ENCODE results near the gene PRDX4. TPM values are rescaled to one million over a fixed set of nuclear protein-coding genes. Genes with fewer than 3 reads are reported as not detected.
A peak's percentile ranks its signal among the peaks of the same experiment; 100 is the strongest.

Gene PRDX4
- total RNA-seq (2014; rRNA removed; shearing (Covaris generic)) (82.9 and 88.0 TPM in 2 replicates), total RNA-seq (2022) (46.0 and 47.3 TPM in 2 replicates), Bru-seq, nascent RNA (percentile 74 among the genes with signal in this experiment), BruChase-seq, experiment 1, labeled RNA remaining after a 6-hour chase (percentile 70 among the genes with signal in this experiment), BruChase-seq, experiment 2, labeled RNA remaining after a 2-hour chase (percentile 58 among the genes with signal in this experiment)
- long read RNA-seq, transcript PRDX4-202 (7 exons, 1,005 nt), result major isoform, 99 of 103 reads
- long read RNA-seq, partial matches to known transcripts, result 2 of 103 reads
- long read RNA-seq, other reads (novel, unspliced or antisense), result 2 of 103 reads

GRCh38 chrX:23667239-23668177 is at the start of gene PRDX4:
TSS of gene PRDX4 (plus strand) at chrX:23667493. CDS start at chrX:23667571, 78 bp downstream.
- H3K79me2 ChIP-seq (ENCODE audit: insufficient read depth, low read depth, low read length), result peaks cover 34% of the 10 kb centered on the region
- no TSS peak for BruUV-seq (replicated peaks)
- peak; percentile 86 for DNase-seq (ENCODE audit: low spot score)
- H3K4me2 ChIP-seq (ENCODE audit: low read length), result peak within 1 kb of the TSS; percentile 83
- peaks cover 18% of the 10 kb centered on the region for H3K36me3 ChIP-seq (ENCODE audit: insufficient read depth, low read length)
- H3K9me2 ChIP-seq (ENCODE audit: insufficient read depth, low read length), result no peaks in the 10 kb centered on the region
- H3K4me1 ChIP-seq (ENCODE audit: insufficient read depth, low read length, poor library complexity, severe bottlenecking), result peaks cover 15% of the 10 kb centered on the region
- intact Hi-C loops (cut with micrococcal nuclease; ENCODE audit: unreplicated experiment), result no loop called here
- ChIA-PET POLR2A (interaction anchor here (0.5 to 0.9 kb wide), 2 partner anchors 21 to 164 kb away, joined by 3 to 4 read pairs; no protein-coding TSS in a partner anchor), CTCF (ENCODE audit: unreplicated experiment) (no interaction called here)
- peak within 1 kb of the TSS; percentile 89 for H2AFZ ChIP-seq (ENCODE audit: low read length)
- peak within 1 kb of the TSS; percentile 57 for H3K27ac ChIP-seq (ENCODE audit: low read depth, low read length, poor library complexity, severe bottlenecking)
- no peaks in the 10 kb centered on the region for H3K9me3 ChIP-seq (ENCODE audit: low read length)
- no peak for TF ChIP-seq EZH2phosphoT487 (IDR thresholded peaks at IDR 0.05; ENCODE audit: borderline replicate concordance, low read depth, low read length)
- TF ChIP-seq CTCF (conservative IDR thresholded peaks at IDR 0.05; ENCODE audit: low read length), result no peak
- H4K20me1 ChIP-seq (ENCODE audit: insufficient read depth, low read length), result no peaks in the 10 kb centered on the region; the same call in 1 of the 2 replicates
- H3K4me3 ChIP-seq (ENCODE audit: low read depth, low read length, poor library complexity, severe bottlenecking), result peak within 1 kb of the TSS; percentile 90

GRCh38 chrX:23621621-23622265 is 45.5 kb upstream of the PRDX4 start:
- Histone ChIP-seq H2AFZ (ENCODE audit: low read length) (no peak overlapping the region), H3K79me2 (ENCODE audit: insufficient read depth, low read depth, low read length) (no peaks in the 10 kb centered on the region), H3K9me3 (ENCODE audit: low read length) (no peaks in the 10 kb centered on the region), H3K9me2 (ENCODE audit: insufficient read depth, low read length) (no peaks in the 10 kb centered on the region), H3K27ac (ENCODE audit: low read depth, low read length, poor library complexity, severe bottlenecking) (no peak overlapping the region), H4K20me1 (ENCODE audit: insufficient read depth, low read length) (no peaks in the 10 kb centered on the region), H3K4me3 (ENCODE audit: low read depth, low read length, poor library complexity, severe bottlenecking) (no peak overlapping the region), H3K36me3 (ENCODE audit: insufficient read depth, low read length) (no peaks in the 10 kb centered on the region), H3K4me2 (ENCODE audit: low read length) (no peak overlapping the region), H3K4me1 (ENCODE audit: insufficient read depth, low read length, poor library complexity, severe bottlenecking) (no peaks in the 10 kb centered on the region)
- no peak for DNase-seq (ENCODE audit: low spot score)
- ChIA-PET POLR2A (no interaction called here), CTCF (ENCODE audit: unreplicated experiment) (no interaction called here)
- intact Hi-C loops (cut with micrococcal nuclease; ENCODE audit: unreplicated experiment), result no loop called here
- no TSS peak for BruUV-seq (replicated peaks)
- TF ChIP-seq CTCF (conservative IDR thresholded peaks at IDR 0.05; ENCODE audit: low read length) (no peak), EZH2phosphoT487 (IDR thresholded peaks at IDR 0.05; ENCODE audit: borderline replicate concordance, low read depth, low read length) (no peak)
